GM18511 (cell line): ENCODE results near the gene TBC1D22A.
A peak's percentile ranks its signal among the peaks of the same experiment; 100 is the strongest.

Experiments
- ATAC-seq: cut with Tn5 transposase; IDR thresholded peaks from one replicate; pipeline ENCODE4 v1.9.1; 2021; ENCODE audit warnings: mild to moderate bottlenecking, moderate library complexity; ENCODE audit not compliant: unreplicated experiment

Gene TBC1D22A

DNA sequence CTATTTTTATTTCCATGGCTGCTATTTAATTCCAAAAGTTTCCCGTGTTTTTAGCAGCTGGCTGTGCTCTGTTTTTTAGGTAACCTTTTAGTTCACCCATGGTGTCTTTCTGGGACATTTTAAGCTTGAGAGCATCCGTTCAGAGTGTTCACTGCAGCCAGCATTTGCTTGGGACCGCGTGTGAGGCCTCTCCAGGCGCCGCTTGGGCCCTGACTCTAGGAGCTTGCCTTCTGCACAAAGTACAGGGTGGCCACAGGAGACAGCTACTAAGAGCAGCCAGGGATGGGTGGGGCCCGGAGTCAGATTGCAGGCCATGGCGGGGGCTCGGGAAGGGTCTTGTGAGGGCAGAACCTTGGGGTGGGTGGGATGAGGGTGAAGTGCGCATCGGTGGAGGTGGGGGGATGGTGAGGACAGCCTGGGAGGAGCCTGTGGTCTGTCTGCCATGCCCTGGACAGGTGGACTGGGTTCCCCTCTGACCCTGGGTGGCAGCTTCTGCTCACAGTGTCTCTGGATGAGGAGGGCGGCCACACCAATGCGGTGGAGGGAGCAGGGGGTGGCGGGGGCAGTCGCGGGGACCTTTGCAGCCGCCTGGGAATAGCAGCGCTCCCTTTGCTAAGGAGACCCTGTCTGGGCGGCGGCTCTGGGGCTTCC is 288.1 kb downstream of the TBC1D22A start:
- no peak for ATAC-seq

DNA sequence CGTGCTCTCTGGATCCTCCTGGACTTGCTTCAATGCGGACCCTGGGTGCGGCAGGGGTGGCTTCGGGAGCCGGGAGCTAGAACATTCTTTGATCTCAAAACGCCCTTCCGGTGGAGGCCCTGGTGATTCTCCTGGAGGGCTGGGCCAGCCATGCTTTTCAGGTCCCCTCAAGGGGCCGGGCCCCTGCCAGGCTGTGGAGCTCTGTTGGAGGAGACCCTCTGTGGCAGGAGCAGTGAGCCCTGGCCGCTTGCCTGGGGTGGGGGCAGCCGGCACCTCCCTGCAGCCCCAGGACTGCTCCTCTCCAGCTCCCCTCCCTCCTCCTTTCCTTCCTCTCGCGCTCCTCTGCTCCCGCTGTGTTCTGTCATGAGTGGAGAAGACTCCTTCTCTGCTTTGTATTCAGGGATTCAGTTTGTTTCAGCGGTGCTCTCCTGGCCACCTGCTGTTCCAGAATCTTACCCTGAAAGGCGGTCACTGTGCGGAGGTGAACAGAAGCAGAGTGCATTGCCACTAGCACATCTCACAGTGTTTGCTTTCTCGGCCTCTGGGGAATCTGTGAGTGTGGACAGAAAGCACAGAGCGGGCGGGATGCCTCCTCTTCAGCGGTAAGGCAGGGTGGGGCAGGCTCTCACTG is 289.1 kb downstream of the TBC1D22A start:
- no peak for ATAC-seq

DNA sequence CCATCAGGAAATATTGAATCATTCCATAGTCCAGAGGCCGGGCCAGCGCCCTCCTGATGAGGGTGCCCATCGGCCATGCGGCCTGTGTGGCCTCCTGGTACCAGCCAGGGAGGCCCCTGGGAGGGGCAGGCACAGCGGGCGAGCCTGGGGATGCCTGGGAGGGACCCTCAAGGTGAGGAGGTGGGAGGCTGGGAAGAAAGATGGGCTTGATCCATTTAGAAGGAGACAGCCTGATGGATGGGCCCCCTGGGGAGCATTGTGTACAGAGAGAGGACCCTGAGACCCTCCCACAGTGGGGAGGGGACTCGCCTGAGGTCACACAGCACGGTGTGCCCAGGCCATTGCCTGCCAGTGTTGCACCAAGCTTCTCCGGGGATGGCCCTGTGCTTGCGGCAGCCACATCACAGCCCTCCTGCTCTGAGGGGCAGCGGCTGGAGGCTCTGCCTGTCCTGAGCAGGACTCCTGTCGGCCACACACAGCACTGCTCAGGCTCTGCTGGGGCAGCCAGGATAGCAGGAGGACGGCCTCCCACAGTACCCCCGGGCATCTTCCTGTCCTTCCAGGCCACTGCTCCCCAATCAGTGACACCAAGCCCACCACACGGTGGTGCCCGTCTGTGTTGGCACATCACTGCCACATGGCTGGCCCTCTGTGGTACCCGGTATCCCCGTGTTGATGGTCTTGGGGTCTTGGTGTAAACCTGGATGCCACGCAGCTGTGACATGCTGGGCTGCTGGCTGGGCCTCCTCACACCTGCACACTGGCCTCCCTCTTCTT is 290.0 kb downstream of the TBC1D22A start:
- ATAC-seq: no peak

DNA sequence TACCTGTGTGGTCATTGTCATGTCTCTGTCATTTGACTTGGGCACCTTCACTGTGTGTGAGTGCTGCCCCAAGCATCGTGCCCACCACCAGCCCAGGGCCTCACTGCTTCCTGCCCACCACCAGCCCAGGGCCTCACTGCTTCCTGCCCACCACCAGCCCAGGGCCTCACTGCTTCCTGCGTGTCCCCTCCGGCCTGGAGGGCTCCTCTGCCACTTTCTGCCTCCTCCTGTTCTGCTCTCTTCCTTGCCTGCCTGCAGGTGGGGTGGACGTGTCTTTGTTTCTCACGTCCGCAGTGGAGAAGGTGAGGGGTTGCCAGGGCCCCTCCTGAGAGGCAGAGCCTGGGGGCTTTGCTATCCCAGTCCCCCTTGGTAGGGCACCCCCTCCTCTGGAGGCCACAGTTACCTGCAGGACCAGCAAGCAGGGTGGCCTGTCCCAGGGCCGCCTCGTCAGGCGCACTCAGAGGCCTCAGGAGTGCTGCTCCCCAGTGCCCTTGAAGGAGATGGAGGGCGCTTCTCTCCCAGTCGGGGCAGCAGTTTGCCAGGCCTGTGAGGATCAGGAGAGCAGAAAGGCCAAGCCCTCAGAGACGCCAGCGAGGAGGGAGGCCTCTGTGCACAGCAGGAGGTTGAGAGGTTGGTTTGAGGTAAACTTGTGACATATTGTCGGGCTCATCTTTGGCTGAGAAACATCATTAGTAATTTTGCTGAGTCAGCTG is 290.7 kb downstream of the TBC1D22A start:
- ATAC-seq: no peak

DNA sequence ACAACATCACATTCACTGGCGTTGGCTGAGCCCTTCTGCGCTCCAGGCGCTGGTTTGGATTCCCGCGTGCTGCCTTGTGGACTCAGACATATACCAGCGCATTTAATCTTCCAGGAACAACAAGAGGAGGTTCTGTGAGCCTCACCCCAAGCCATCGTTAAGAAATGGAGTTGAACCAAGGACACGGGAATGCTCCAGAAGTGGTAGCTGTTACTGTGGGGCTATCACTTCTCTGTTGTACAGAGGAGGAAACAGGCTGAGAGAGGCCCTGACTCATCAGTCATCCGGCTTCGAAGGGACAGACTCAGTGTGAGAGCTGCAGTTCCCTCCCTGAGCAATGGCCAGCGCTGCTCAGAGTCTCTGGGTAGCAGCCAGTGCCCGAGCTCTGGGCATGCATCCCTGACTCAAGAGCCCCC is 291.3 kb downstream of the TBC1D22A start:
- ATAC-seq: no peak

DNA sequence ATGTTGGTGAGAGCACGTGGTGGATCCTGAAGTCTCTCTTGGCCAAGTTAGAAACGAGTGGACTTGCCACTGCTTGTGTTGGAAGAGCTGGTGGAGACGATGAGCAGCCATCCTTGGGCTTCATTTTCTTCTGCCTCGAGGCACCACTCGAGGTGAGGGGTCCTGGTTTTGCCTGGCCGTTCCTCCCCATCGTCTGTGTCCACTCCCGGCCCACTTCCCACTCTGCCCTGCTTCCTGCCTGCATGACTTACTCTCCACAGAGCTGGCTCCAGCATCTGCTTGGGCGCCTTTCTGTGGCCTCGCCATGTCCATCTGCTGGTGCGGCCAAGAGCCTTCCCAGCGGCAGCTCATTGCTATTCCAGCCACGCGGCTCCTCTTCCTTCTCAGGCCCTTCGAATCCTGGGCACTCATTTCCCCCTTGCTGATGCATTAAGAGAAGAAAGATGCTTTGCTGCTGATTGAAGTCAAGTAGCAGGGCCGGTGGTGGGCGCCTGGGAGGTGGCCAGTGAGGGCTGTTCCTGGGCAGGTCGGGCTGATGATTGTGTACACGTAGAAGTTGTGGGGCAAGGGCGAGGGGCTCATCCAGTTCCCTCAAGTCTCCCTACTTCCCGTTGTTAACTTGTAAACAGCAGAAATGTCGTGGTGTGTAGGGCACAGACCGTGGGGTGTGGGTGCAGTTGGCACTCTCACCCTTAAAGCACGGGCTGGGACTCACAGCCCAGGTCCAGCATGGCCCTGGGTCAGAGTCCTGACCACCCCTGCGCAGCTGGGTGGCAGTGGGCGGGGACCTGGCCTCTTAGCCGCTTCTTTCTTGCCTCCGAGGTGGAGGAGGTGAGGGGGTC is 292.0 kb downstream of the TBC1D22A start:
- ATAC-seq: no peak

DNA sequence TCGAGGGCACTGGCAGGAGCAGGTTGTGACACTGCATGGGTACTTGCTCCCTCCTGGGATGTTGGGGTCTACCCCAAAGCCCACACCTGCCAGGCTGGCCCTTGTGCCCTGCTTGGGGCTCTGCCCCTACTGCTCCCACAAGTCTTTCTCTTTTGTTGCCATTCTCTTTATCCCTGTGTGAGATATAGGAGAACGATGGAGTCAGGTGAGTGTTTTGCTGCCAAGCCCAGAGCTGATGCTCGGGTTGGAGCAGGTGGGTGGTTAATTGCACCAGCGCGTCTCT is 292.6 kb downstream of the TBC1D22A start:
- no peak for ATAC-seq

DNA sequence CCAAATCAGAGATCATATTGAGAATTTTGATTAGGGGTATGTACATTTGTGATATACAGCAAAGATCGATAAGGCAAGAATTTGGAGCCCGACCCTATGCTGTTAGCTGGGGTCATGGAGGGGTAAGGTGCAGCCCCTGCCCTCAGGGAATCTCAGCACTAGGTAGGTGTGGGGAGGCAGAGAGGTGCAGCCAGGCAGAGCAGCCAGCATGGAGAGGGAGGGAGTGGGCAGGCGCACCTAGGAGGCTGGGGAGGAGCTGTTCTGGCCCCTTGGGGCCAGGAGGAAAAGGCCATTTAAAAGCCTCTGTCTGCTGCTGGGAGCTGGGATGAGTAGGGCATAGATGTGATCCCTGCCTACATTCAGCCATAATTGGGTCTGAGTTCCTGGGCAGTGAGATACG is 293.0 kb downstream of the TBC1D22A start:
- no peak for ATAC-seq

DNA sequence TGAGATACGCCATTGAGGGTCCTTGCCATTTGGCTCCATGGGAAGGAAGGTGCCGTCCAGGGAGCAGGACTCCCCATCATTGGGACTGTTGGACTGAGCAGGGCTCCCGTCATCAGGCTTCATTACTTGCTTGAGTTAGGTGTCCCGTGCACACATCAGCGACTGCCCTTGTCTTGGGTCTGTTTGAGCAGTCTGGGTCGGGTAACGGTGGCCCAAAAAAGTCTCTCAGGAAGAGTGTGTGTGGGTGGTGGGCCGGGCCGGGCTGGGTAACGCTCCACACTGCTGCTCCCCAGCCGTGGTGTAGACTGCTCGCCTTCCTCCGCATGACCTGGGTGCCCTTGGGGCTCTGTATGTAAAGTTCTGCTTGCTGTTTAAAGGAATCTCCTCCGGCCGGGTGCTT is 293.5 kb downstream of the TBC1D22A start:
- no peak for ATAC-seq

DNA sequence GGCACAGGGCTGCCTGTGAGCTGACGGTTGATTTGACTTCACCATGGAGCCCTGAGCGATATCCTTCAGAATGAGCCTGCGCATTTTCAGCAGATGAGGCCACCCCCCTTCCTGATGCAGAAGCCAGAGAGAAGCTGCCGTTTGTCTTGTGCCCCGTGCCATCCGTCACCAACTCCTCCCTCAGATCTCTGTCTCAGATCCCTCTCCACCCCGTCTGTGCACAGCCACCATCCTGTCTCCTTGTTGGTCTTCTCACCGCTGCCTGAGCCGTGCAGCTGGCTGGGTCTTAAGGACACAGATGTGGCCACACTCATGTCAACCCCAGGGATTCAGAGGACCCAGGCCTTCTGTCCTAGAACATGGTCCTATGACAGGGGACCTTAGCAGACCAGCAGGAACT is 293.9 kb downstream of the TBC1D22A start:
- ATAC-seq: no peak

DNA sequence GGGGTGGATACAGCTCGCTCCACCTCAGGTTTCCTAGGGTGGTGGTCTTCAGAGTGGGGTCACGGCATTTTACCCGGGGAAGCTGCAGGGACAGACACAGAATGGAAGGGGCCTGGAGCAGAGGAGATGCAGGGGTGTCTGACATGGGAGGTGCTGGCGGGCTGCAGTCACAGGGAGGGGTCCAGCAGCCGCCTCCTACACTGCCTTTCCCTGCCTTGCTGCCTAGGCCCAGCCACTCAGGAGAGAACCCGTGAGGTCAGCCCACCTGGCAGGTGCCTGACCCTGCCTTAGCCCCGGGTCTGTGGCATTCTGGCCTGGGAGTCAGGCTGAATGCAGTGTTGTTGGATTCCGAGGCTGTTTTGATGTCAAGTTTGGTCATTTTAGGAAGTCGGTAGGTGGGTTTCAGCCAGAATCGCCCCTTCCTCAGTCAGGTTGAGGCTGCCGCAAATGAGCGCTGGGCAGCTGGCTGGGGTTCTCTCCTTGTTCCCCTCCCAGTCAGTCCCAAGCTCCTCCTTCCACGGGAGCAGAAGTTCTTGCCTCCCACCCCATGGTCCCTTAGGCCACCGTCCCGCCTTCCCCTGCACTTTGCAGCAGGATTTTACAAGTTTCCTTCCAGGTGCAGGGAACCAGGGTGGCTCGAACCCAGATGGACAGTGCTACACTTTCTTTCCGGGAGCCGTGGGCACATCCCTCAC is 294.5 kb downstream of the TBC1D22A start:
- no peak for ATAC-seq

DNA sequence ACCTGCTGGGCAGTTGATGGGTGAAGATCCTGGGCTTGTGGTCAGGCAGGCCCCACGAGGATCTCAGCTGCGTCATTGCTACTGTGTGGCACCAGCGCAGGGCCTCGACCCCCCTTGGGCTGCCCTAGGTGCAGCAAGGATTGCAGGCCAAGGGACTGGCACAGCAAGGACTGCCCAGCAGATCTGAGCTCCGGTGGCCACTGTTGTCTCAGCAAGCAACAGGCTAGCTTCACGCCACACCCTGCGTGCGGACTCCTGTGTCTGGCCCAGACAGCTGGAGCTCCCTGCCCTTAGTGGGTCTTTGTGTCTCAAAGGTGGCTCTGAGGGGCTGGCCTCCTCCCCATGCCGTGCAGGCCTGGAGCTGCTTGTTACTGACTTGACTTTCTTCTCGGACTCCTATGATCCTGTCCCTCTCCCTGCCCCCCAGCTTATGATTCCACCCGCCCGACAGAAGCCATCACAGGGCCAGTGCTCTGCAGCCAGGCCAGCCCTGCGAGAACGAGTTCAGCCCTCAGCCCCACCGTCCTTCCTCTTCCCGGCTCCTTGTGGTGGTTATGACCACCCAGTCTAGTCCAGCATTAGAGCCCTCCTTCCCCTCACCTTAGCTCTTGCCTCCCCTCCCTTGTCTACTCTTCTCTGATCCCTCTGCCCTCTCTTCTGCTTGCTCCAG is 295.6 kb downstream of the TBC1D22A start:
- ATAC-seq: no peak

DNA sequence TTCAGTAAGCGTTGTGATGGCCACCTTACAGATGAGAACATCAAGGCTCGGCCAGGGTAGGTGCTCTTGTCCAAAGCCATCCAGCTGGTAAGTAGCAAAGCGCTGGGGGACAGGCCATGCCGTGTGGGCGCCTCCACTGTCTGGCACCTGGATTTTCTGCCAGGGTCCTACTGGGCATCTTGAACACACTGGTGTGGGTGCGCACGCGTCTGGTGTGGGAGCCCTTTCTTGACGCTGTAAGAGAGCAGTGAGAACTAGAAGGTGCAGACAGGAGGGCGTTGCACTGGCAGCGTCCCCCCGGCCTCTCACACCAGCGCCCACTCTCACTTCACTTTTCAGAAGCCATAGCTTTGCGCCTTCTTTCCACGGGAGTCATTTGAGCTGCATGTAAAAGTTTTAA is 296.6 kb downstream of the TBC1D22A start:
- no peak for ATAC-seq

DNA sequence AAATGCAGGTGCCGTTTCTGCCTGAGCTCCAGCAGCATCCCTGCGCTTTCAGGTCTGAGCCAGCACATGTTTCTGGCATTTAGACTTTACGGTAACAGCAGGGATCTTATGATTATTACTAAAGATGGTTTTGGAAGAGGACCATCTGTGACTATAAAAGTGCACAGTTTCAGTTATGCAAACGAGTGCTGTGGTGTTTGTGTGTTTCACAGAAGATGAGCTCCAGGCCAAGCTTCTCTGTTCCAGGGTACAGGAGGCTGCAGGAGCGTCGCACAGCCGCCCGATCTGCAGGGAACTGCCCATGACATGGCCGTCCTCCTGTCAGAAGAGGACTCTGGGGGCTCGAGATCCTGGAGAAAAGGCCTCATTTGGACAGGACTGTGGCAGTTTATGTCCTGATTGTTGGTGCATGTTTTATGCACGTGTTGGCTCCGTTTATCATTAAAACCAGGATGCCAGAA is 297.3 kb downstream of the TBC1D22A start:
- peak; percentile 64 for ATAC-seq

DNA sequence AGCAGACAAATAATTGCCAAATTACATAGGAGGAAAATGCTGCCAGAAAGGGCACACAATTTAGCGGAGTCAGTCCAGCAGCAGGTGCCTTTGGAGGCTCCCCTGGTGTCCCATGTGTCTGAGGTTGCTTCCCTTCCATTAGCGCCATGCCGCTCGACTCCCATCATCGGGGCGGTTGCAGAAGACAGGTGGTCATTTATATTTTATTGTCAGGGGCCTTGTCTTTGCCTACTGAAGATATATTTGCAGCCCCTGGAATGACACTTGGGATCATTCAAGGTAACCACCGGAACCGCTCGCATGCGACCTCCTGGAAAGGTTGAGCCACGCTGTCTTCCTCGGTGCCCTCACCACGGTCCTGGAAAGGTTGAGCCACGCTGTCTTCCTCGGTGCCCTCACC is 298.3 kb downstream of the TBC1D22A start:
- ATAC-seq: no peak

DNA sequence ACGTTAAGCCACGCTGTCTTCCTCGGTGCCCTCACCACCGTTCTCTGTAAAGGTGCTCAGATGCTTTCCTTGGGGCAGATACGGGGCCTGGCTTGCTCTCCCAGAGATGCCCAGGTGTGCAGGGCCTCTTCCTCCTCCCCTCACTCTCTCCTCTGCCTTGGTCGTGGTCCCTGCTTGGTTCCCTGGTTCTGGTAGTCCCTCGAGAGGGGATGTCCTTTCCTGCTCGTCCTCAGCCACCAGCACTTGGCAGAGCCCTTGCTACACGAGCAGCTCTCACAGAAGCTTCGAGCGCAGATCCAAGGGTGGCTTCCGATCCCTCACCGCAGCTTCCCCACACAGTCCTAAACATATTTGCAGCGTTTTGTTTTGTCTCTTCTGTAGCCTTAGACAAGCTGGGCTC is 298.8 kb downstream of the TBC1D22A start:
- no peak for ATAC-seq

DNA sequence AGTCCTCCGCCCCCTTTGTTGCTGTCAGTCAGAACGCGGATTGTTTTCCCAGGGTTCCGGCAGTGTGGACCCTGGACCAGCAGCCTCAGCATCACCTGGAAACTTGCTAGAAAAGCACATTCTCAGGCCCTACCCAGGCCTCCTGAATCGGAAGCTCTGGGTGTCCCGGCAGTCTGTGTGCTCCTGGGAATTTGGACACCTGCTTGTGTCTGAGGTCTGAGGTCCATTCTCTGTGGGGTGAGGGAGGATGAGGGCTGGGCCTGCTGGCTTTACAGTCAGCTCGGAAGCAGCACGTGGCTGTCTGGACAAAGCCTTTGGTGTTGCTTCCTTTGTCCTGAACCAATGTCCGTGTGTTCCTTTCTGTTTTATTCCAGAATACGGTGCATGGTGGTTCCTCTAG is 299.7 kb downstream of the TBC1D22A start:
- no peak for ATAC-seq

DNA sequence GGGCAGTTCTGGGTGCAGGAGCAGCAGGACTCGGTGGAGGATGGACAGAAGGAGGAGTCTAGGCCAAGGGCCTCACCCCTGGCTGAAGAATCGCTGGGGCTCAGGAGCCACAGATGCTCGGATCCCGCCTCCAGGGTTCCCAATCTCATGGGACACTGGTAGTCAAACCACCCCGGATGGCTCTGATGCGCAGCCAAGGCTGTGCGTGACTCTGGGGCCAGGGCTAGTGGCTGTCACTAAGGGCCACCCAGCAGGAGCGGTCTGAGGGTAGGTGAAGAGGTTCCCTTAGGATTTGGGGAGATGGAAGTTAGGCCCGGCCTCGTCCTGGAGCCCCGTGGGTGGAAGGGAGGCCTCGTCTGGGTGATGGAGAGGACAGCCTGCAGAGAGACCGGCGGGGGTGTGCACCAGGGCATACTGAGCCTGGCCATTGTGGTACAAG is 300.6 kb downstream of the TBC1D22A start:
- no peak for ATAC-seq

DNA sequence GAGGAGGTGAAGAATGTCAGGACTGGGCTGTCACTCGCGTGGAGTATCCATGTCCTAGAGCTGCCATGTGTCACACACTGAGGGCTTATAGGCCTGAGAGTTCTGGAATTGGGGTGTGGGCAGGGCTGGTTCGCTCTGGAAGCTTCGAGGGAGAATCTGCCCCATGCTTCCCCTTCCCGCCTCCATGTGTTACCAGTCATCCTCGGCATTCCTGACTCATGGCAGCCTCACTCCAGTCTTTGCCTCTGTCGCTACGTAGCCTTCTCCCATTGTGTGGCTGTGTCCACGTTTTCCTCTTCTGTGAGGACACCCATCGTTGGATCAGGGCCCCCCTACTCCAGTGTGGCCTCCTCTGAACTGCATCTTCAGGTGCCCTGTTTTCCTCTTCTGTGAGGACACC is 301.2 kb downstream of the TBC1D22A start:
- no peak for ATAC-seq

DNA sequence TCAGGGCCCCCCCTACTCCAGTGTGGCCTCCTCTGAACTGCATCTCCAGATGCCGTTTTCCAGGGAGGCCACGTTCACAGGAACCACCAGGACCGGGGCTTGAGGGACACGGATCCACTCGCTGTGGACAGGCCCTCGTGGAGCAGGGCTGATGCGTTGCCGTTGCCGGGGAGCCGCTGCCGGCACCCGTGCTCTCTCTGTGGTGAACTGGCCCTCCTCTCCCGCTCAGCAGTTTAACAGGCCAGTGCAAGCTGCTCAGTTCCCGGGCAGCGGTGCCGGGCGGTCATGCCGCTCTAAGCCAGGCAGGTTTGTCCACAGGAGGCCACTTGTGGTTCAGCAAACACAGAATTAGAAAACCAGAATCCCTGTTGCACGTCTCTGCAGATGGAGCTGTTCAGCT is 301.6 kb downstream of the TBC1D22A start:
- ATAC-seq: no peak
